Karpas-422 (cell line): Measurements from ENCODE around the gene KIFBP. TPM values are rescaled to one million over a fixed set of nuclear protein-coding genes. Genes with fewer than 3 reads are reported as not detected.

Experiments
- DNase-seq: peaks from one replicate; pipeline ENCODE4 v3.0.0-alpha.2; 2015
- H2AFZ ChIP-seq: fragments of 200-600 bp; sonication (generic); 2 replicates; pipeline ENCODE4 v1.6.1; 2014; ENCODE audit warnings: antibody characterized with exemption, low read length, mixed read lengths
- H3K27ac ChIP-seq: fragments of 200-600 bp; sonication (generic); 2 replicates; pipeline ENCODE4 v1.5.1; 2014; ENCODE audit warnings: mild to moderate bottlenecking, low read length, moderate library complexity
- H3K27me3 ChIP-seq: fragments of 200-600 bp; sonication (generic); 2 replicates; pipeline ENCODE4 v1.6.1; 2014; ENCODE audit warnings: low read length, mixed read lengths
- H3K36me3 ChIP-seq: fragments of 200-600 bp; sonication (generic); 2 replicates; pipeline ENCODE4 v1.6.1; 2014; ENCODE audit warnings: low read length, mixed read lengths; ENCODE audit not compliant: insufficient read depth
- H3K4me1 ChIP-seq: fragments of 200-600 bp; sonication (generic); 2 replicates; pipeline ENCODE4 v1.6.1; 2014; ENCODE audit warnings: mild to moderate bottlenecking, low read length, mixed read lengths
- H3K4me2 ChIP-seq: fragments of 200-600 bp; sonication (generic); 2 replicates; pipeline ENCODE4 v1.6.1; 2014; ENCODE audit warnings: low read length, low read depth, mild to moderate bottlenecking; ENCODE audit not compliant: poor library complexity, severe bottlenecking
- H3K4me3 ChIP-seq: fragments of 200-600 bp; sonication (generic); 2 replicates; pipeline ENCODE4 v1.5.1; 2014; ENCODE audit warnings: mild to moderate bottlenecking, antibody characterized with exemption, low read length, mixed read lengths
- H3K79me2 ChIP-seq: fragments of 200-600 bp; sonication (generic); 2 replicates; pipeline ENCODE4 v1.6.1; 2014; ENCODE audit warnings: mild to moderate bottlenecking, low read length, mixed read lengths
- H3K9ac ChIP-seq: fragments of 200-600 bp; sonication (generic); 2 replicates; pipeline ENCODE4 v1.6.0; 2014; ENCODE audit warnings: low read length
- H3K9me2 ChIP-seq: fragments of 200-600 bp; sonication (generic), shearing (Covaris generic); replicated peaks from 2 replicates; pipeline ENCODE4 v1.6.0; 2014; ENCODE audit warnings: mild to moderate bottlenecking, low read length, moderate library complexity; ENCODE audit not compliant: insufficient read depth
- H3K9me3 ChIP-seq: fragments of 300-700, 200-600 bp; sonication (generic); 2 replicates; pipeline ENCODE4 v1.6.1; 2014; ENCODE audit warnings: low read length, mixed read lengths
- H4K20me1 ChIP-seq: fragments of 200-600 bp; sonication (generic); 2 replicates; pipeline ENCODE4 v1.6.1; 2014; ENCODE audit warnings: mild to moderate bottlenecking, antibody characterized with exemption, low read length, low read depth; ENCODE audit not compliant: insufficient read depth
- total RNA-seq: library from RNA; depleted of rRNA; stranded (reverse); fragments of >200 nt; shearing (Covaris generic); gene quantifications from 2 replicates; pipeline ENCODE4 v1.2.3, GENCODE V29; 2014; ENCODE audit warnings: low replicate concordance

The KIFBP gene
- total RNA-seq, 1 experiment from 2014 or later = 17.5 TPM

DNA sequence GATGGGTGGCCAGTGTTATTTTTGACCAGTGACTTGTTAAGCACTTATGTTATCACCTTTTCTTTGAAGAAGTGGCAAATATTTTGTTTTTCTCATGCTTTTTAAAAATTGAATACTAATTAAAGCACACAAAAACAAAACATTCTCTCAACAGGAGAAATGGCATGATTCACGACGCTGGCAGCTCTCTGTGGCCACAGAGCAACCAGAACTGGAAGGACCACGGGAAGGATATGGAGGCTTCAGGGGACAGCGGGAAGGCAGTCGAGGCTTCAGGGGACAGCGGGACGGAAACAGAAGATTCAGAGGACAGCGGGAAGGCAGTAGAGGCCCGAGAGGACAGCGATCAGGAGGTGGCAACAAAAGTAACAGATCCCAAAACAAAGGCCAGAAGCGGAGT, 6.2 kb upstream of the KIFBP start:
- Histone ChIP-seq H3K9ac (no peak overlapping the region), H3K36me3 (peaks cover 78% of the 10 kb centered on the region)

DNA sequence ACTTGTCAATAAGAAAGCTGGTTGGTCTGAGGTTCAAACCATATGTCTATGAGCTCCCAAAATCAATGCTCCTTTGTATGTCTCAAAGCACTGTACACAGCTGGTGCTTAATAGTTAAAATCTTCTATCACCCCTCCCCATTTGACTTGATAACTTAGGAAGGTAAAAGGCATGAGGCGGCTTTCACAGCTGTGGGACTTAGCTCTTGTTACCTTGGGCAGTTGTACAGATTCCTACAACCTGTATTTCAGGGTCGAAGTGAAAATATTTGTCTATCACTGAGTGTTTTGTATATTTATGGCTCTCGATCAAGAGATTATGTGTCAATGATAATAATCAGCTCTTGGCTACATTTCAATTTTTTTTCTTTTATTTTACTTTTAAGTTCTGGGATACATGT, 992 bp upstream of the KIFBP start:
- H2AFZ ChIP-seq = no peak overlapping the region
- peaks cover 44% of the 10 kb centered on the region for H3K79me2 ChIP-seq
- H3K9me2 ChIP-seq = no peaks in the 10 kb centered on the region
- no peaks in the 10 kb centered on the region for H3K27me3 ChIP-seq
- DNase-seq = no peak
- peak overlapping the region; percentile 94 for H3K4me3 ChIP-seq
- H3K9me3 ChIP-seq = no peaks in the 10 kb centered on the region
- no peaks in the 10 kb centered on the region for H4K20me1 ChIP-seq
- no peak overlapping the region for H3K9ac ChIP-seq
- peak overlapping the region; percentile 68 for H3K4me2 ChIP-seq
- peaks cover 30% of the 10 kb centered on the region for H3K36me3 ChIP-seq
- H3K27ac ChIP-seq = no peak overlapping the region
- H3K4me1 ChIP-seq = peaks cover 22% of the 10 kb centered on the region

More for the DNA sequence above, 6.2 kb upstream of the KIFBP start:
- no peak overlapping the region for H3K27ac ChIP-seq
- DNase-seq = no peak
- H3K4me3 ChIP-seq = no peak overlapping the region
- no peak overlapping the region for H2AFZ ChIP-seq
- no peak overlapping the region for H3K4me2 ChIP-seq
- H3K27me3 ChIP-seq = no peaks in the 10 kb centered on the region
- H4K20me1 ChIP-seq = peaks cover 3% of the 10 kb centered on the region; the same call in 1 of the 2 replicates
- H3K79me2 ChIP-seq = peaks cover 15% of the 10 kb centered on the region
- H3K9me2 ChIP-seq = no peaks in the 10 kb centered on the region
- no peaks in the 10 kb centered on the region for H3K9me3 ChIP-seq
- no peaks in the 10 kb centered on the region for H3K4me1 ChIP-seq

DNA sequence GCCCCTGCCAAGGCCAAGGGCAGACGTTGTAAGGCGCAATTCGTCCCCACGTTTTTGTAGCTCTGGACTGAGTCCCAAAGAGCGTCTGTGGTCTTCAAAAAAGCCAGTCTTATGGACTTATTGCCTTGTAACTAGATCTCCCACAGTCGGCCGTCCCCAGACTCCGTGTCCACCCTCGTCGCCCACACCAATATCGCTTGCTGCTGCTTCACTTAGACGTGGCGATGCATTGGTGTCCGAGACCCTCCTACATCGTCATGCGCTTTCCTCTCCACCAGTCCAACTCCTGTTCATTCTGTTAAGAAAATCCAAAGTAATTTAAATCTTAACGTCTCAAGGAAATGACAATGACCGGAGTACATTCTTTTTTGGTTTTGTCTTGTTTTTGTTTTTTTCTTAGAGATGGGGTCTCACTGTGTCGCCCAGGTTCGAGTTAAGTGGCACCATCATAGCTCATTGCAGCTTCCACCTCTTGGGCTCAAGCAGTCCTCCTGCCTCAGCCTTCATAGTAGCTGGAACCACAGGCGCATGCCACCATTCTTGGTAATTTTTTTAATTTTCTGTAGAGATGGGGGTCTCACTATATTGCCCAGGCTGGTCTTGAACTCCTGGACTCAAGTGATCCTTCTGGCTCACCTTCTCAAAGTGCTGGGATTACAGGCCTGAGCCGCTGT, 851 bp downstream of the KIFBP start:
- Histone ChIP-seq H4K20me1 (no peaks in the 10 kb centered on the region), H2AFZ (no peak overlapping the region; the same call in 1 of the 2 replicates), H3K4me1 (peaks cover 22% of the 10 kb centered on the region), H3K36me3 (peaks cover 12% of the 10 kb centered on the region), H3K79me2 (peaks cover 57% of the 10 kb centered on the region), H3K27me3 (no peaks in the 10 kb centered on the region), H3K9ac (peak overlapping the region; percentile 86), H3K9me3 (no peaks in the 10 kb centered on the region), H3K9me2 (no peaks in the 10 kb centered on the region), H3K4me2 (peak overlapping the region; percentile 68), H3K4me3 (peak overlapping the region; percentile 94), H3K27ac (no peak overlapping the region)
- DNase-seq = no peak

DNA sequence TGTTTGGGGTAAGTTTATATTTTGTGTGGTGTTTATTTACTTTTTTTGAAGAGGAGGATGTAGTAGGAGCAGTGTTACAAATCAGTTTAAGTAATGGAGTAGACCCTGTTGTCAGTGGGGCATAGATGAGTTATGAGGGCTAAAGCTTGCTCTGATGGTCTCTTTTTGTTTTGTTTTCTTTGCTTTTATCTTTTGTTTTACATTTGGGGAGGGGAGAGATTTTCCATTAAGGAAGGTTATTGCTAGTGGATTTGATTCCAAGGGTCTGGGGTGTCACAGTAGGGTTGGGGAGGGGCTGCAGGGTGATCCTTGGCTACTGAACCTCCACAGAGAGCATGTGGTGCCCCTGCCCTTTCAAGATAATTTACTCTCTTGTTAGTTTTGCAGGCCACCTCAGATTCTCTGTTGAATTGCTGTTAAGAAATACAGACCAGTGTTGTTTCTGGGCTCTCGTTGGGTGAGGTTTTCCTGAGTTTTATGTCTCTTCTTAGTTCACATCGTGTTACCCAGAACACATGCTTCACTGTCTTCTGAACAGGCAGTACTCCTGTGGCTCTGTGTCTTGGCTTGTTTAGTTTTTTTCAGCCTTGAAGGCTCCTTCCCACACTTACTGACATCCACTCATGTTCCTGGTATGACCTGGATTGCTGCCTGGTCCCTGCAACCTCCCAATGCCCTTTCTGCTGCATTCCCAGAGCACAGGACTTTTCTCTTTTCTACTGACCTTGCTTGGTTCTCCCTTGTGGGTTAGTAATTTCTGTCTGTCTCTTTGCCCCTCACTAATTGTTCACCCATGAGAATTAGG, 4.2 kb downstream of the KIFBP start:
- Histone ChIP-seq H3K79me2 (peaks cover 85% of the 10 kb centered on the region), H3K4me3 (no peak overlapping the region), H3K36me3 (no peaks in the 10 kb centered on the region; the same call in 1 of the 2 replicates), H2AFZ (no peak overlapping the region), H3K9ac (no peak overlapping the region), H3K27ac (no peak overlapping the region), H4K20me1 (no peaks in the 10 kb centered on the region), H3K9me2 (no peaks in the 10 kb centered on the region), H3K4me2 (no peak overlapping the region), H3K9me3 (no peaks in the 10 kb centered on the region), H3K4me1 (peaks cover 19% of the 10 kb centered on the region), H3K27me3 (no peaks in the 10 kb centered on the region)
- no peak for DNase-seq

DNA sequence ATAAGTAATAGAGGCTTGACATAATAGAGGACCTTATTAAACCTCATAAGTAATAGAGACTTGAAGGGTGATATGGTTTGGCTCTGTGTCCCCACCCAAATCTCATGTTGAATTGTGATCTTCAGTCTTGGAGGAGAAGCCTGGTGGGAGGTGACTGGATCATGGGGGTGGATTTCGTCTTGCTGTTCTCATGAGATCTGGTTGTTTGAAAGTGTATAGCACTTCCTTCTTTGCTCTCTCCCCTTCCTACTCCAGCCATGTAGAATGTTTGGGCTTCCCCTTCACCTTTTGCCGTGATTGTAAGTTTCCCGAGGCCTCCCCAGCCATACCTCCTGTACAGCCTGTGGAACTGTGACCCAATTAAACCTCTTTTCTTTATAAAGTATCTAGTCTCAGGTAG, 8.6 kb downstream of the KIFBP start:
- Histone ChIP-seq H3K4me2 (no peak overlapping the region), H3K4me1 (peaks cover 11% of the 10 kb centered on the region), H3K9me3 (no peaks in the 10 kb centered on the region), H3K27ac (no peak overlapping the region), H3K27me3 (no peaks in the 10 kb centered on the region), H3K9ac (no peak overlapping the region), H4K20me1 (no peaks in the 10 kb centered on the region), H3K4me3 (no peak overlapping the region), H3K36me3 (no peaks in the 10 kb centered on the region), H3K9me2 (no peaks in the 10 kb centered on the region), H3K79me2 (peaks cover 74% of the 10 kb centered on the region), H2AFZ (no peak overlapping the region)
- DNase-seq = no peak

DNA sequence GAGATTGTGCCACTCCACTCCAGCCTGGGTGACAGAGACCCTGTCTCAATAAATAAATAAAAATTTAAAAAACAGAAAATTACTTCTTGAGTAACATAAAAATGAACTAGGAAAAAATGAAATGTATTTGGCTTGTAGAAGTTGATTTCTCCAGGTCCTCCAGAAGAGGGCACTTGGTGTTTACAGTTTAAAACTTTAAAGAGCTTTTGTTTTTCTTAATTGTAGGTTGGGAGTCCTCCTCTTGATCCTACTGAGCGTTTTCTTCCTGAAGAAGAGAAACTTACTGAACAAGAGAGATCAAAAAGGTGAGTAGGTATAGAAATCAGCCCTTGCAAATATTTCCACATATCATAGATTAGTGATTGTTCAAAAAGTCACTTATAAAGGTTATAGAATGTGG, 16.2 kb downstream of the KIFBP start:
- H3K9me3 ChIP-seq = no peaks in the 10 kb centered on the region
- H3K79me2 ChIP-seq = peaks cover 20% of the 10 kb centered on the region
- H3K4me3 ChIP-seq = no peak overlapping the region
- no peak overlapping the region for H2AFZ ChIP-seq
- H3K27me3 ChIP-seq = no peaks in the 10 kb centered on the region
- H3K4me2 ChIP-seq = no peak overlapping the region
- DNase-seq = peak; percentile 57
- no peak overlapping the region for H3K9ac ChIP-seq
- H3K36me3 ChIP-seq = peaks cover 7% of the 10 kb centered on the region; the same call in 1 of the 2 replicates
- H3K9me2 ChIP-seq = no peaks in the 10 kb centered on the region
- H3K27ac ChIP-seq = no peak overlapping the region
- H4K20me1 ChIP-seq = no peaks in the 10 kb centered on the region
- H3K4me1 ChIP-seq = peaks cover 11% of the 10 kb centered on the region

DNA sequence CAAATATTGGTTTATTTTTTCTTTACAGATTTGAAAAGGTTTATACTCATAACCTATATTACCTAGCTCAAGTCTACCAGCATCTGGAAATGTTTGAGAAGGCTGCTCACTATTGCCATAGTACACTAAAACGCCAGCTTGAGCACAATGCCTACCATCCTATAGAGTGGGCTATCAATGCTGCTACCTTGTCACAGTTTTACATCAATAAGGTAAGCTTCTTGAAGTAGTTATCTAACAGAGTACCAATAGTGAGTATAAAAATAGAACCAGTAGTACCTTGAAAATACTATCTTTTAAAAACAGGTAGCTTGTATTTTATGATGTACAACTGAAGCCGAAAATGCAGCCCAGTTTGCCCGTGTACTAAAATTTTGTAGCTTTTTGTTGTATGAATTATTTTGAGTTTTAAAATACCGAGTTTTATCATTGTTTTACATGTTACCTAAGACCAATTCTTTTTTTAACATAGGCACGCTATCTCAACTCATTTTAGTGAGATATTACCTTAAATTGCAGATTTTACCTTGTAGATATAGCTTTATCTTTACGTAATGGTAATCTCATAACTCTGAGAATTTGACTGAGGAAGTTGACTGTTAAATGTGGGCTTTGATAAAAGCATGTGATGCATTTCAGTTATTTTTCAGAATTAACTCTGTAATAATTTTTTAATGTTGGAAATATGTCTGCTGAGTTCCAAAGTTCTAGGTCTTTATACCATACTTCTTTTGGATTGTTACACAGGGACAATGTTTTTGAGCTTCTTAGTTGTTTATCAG, 17.3 kb downstream of the KIFBP start:
- peaks cover under 1% of the 10 kb centered on the region for H3K4me1 ChIP-seq
- no peaks in the 10 kb centered on the region for H4K20me1 ChIP-seq
- H3K9ac ChIP-seq = no peak overlapping the region
- no peak overlapping the region for H2AFZ ChIP-seq
- H3K27me3 ChIP-seq = no peaks in the 10 kb centered on the region
- peaks cover 9% of the 10 kb centered on the region for H3K79me2 ChIP-seq
- no peaks in the 10 kb centered on the region for H3K9me3 ChIP-seq
- H3K4me3 ChIP-seq = no peak overlapping the region
- H3K9me2 ChIP-seq = no peaks in the 10 kb centered on the region
- DNase-seq = no peak
- H3K36me3 ChIP-seq = peaks cover 10% of the 10 kb centered on the region; the same call in 1 of the 2 replicates
- H3K27ac ChIP-seq = no peak overlapping the region
- H3K4me2 ChIP-seq = no peak overlapping the region

DNA sequence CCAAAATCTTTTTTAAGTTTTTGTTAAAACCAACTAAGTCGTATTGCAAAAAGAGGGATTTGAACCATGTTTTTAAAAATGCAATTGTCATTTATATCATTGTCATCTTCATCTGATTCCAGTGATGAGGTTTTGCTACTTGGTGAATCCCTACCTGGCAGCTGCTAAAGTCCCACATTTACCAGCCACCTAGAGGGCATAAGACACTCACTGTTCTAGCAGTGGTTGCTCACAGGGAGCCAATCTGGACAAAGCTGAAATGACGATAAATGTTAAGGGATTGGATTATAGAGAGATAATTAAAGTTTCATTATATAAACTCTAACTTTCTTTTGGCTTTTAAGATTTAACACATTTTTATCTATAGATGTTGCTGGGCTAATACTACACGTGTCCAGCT, 18.7 kb downstream of the KIFBP start:
- H3K36me3 ChIP-seq = peaks cover 16% of the 10 kb centered on the region; the same call in 1 of the 2 replicates
- peaks cover 7% of the 10 kb centered on the region for H3K79me2 ChIP-seq
- DNase-seq = no peak
- H3K4me1 ChIP-seq = no peaks in the 10 kb centered on the region
- no peaks in the 10 kb centered on the region for H4K20me1 ChIP-seq
- no peaks in the 10 kb centered on the region for H3K27me3 ChIP-seq
- no peak overlapping the region for H3K4me2 ChIP-seq
- no peak overlapping the region for H2AFZ ChIP-seq
- no peak overlapping the region for H3K9ac ChIP-seq
- no peak overlapping the region for H3K27ac ChIP-seq
- H3K4me3 ChIP-seq = no peak overlapping the region
- no peaks in the 10 kb centered on the region for H3K9me2 ChIP-seq
- H3K9me3 ChIP-seq = no peaks in the 10 kb centered on the region
